ENCODE data around the gene BBC3. TPM values are rescaled to one million over a fixed set of nuclear protein-coding genes. Genes with fewer than 3 reads are reported as not detected.

BBC3 gene
- total and polyA plus RNA-seq, 2 experiments from 2014 or later = 9.9 to 14.7 TPM

GRCh38 chr19:47232422-47233211 is 1.6 kb upstream of the BBC3 start:
- no peak overlapping the region for H3K4me3 ChIP-seq
- peak overlapping the region; percentile 98 for H3K4me2 ChIP-seq
- H2AFZ ChIP-seq = no peak overlapping the region
- 78% methylated on average over 16 of the region's 16 CpGs for whole genome bisulfite sequencing (ENCODE audit: low lambda C conversion rate, missing lambda C conversion rate)
- no peaks in the 10 kb centered on the region for H3K27me3 ChIP-seq
- H4K20me1 ChIP-seq (ENCODE audit: insufficient read depth, poor library complexity, severe bottlenecking) = peaks cover 2% of the 10 kb centered on the region
- DNase-seq (ENCODE audit: low spot score) = no peak
- TF ChIP-seq CTCF (IDR thresholded peaks at IDR 0.05; ENCODE audit: poor library complexity) = no peak
- no peak for TF ChIP-seq EZH2phosphoT487 (IDR thresholded peaks at IDR 0.05; ENCODE audit: low read depth, severe bottlenecking, unreplicated experiment)
- TF ChIP-seq EZH2 (IDR thresholded peaks at IDR 0.05; ENCODE audit: borderline replicate concordance) = no peak
- peak overlapping the region; percentile 84 for H3K27ac ChIP-seq
- H3K36me3 ChIP-seq (replicated peaks; ENCODE audit: insufficient read depth, low read depth) = no peaks in the 10 kb centered on the region
- peaks cover 24% of the 10 kb centered on the region for H3K4me1 ChIP-seq (ENCODE audit: insufficient read depth)
- H3K79me2 ChIP-seq = peaks cover 18% of the 10 kb centered on the region
- H3K9me2 ChIP-seq (replicated peaks; ENCODE audit: insufficient read depth) = no peaks in the 10 kb centered on the region
- no peaks in the 10 kb centered on the region for H3K9me3 ChIP-seq (ENCODE audit: low read depth)

- WGBS (ENCODE audit: low lambda C conversion rate, missing lambda C conversion rate) = 15% methylated on average over 19 of the region's 51 CpGs
- no peak overlapping the region for H2AFZ ChIP-seq
- H3K27ac ChIP-seq = peak overlapping the region; percentile 84
These were observed 436 bp upstream of the BBC3 start for GRCh38 chr19:47231215-47232054.

More at GRCh38 chr19:47231215-47232054, 436 bp upstream of the BBC3 start:
- Histone ChIP-seq H3K9me3 (ENCODE audit: low read depth) (no peaks in the 10 kb centered on the region), H3K9me2 (replicated peaks; ENCODE audit: insufficient read depth) (no peaks in the 10 kb centered on the region), H3K36me3 (replicated peaks; ENCODE audit: insufficient read depth, low read depth) (no peaks in the 10 kb centered on the region), H3K4me1 (ENCODE audit: insufficient read depth) (peaks cover 35% of the 10 kb centered on the region), H4K20me1 (ENCODE audit: insufficient read depth, poor library complexity, severe bottlenecking) (peaks cover 2% of the 10 kb centered on the region), H3K79me2 (peaks cover 26% of the 10 kb centered on the region), H3K4me3 (peak overlapping the region; percentile 30), H3K4me2 (peak overlapping the region; percentile 98), H3K27me3 (no peaks in the 10 kb centered on the region)
- DNase-seq (ENCODE audit: low spot score) = peak; percentile 95
- TF ChIP-seq EZH2 (IDR thresholded peaks at IDR 0.05; ENCODE audit: borderline replicate concordance) = no peak
- TF ChIP-seq EZH2phosphoT487 (IDR thresholded peaks at IDR 0.05; ENCODE audit: low read depth, severe bottlenecking, unreplicated experiment) = no peak
- TF ChIP-seq CTCF (IDR thresholded peaks at IDR 0.05; ENCODE audit: poor library complexity) = no peak

Measured in hepatocyte (in vitro differentiated cells).